ENCODE results near the gene PDZK1.

DNA sequence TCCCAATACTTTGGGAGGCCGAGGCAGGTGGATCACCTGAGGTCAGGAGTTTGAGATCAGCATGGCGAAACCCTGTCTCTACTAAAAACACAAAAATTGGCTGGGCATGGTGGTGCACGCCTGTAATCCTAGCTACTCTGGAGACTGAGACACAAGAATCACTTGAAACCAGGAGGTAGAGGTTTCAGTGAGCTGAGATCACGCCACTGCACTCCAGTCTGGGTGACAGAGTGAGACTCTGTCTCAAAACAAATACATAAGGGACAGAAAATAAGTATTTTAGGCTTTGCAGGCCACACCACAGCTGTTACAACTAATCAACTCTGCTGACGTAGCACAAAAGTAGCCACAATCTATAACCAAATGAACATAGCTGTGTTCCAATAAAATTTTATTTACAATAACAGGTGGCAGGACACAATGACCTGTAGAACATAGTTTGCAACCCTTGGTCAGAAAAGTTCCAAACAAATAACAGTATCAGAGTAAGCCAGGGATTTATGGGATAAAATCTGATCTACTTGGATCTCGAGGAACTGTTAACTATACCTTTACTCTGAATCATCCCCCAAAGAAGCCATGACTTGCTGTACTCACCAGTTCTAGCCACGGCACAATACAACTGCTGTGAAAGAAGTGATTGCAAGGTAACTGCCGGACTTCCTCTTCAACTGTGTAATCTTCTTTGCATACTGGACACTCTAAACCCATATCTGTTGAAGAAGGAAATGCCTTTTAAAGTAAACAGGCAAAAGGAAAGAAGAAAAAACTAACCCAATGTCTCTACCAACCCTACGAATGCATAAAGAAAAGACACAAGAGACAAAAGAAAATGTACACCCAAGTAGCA, 40.5 kb upstream of the PDZK1 start:
- TF ChIP-seq, protein P1, sequence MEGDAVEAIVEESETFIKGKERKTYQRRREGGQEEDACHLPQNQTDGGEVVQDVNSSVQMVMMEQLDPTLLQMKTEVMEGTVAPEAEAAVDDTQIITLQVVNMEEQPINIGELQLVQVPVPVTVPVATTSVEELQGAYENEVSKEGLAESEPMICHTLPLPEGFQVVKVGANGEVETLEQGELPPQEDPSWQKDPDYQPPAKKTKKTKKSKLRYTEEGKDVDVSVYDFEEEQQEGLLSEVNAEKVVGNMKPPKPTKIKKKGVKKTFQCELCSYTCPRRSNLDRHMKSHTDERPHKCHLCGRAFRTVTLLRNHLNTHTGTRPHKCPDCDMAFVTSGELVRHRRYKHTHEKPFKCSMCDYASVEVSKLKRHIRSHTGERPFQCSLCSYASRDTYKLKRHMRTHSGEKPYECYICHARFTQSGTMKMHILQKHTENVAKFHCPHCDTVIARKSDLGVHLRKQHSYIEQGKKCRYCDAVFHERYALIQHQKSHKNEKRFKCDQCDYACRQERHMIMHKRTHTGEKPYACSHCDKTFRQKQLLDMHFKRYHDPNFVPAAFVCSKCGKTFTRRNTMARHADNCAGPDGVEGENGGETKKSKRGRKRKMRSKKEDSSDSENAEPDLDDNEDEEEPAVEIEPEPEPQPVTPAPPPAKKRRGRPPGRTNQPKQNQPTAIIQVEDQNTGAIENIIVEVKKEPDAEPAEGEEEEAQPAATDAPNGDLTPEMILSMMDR (IDR thresholded peaks at IDR 0.05): no peak
- TF ChIP-seq POLR2A (IDR thresholded peaks at IDR 0.05): no peak

All from testis (tissue), 2 donors.